Thyroid gland (tissue), 4 donors: ENCODE data around the gene CLPSL1. TPM values are rescaled to one million over a fixed set of nuclear protein-coding genes. Genes with fewer than 3 reads are reported as not detected.

Experiments used
- DNase-seq, 2 donors: peaks; one replicate each; pipeline ENCODE4 v3.0.0-alpha.2; 2019
- H3K27ac ChIP-seq, 3 donors: fragments of 200-600 bp; sonication (generic); 1 replicate in 2 of 3; 2 replicates in 1 of 3; pipeline ENCODE4 v1.5.1; 2016 to 2019; ENCODE audit warnings: mild to moderate bottlenecking in 1 of 3, moderate library complexity in 1 of 3
- H3K27me3 ChIP-seq: fragments of 200-600 bp; sonication (generic); one replicate; pipeline ENCODE4 v1.5.1; 2019
- H3K36me3 ChIP-seq, 2 donors: fragments of 200-600 bp; sonication (generic); one replicate each; pipeline ENCODE4 v1.5.1; 2016 to 2019
- H3K4me1 ChIP-seq, 2 donors: fragments of 200-600 bp; sonication (generic); one replicate each; pipeline ENCODE4 v1.5.1; 2017 to 2019
- H3K4me3 ChIP-seq, 3 donors: fragments of 200-600 bp; sonication (generic); replicated peaks in 1 of 3; 1 replicate in 2 of 3; 2 replicates in 1 of 3; pipeline ENCODE4 v1.5.1; 2016; ENCODE audit warnings: mild to moderate bottlenecking in 1 of 3
- H3K9me3 ChIP-seq: fragments of 200-600 bp; sonication (generic); one replicate; pipeline ENCODE4 v1.5.1; 2017
- CTCF ChIP-seq, 6 experiments: fragments of 200-600 bp in 3 of 6; fragments of 450-650 bp in 3 of 6; sonication (generic) in 3 of 6; IDR thresholded peaks; one replicate each; pipeline ENCODE4 v1.5.1; 2016 to 2019; ENCODE audit warnings: antibody characterized with exemption in 6 of 6, mild to moderate bottlenecking in 2 of 6, inconsistent platforms in 1 of 6, moderate library complexity in 1 of 6
- POLR2A ChIP-seq, 2 donors: fragments of 450-650 bp; IDR thresholded peaks; one replicate each; pipeline ENCODE4 v1.6.1; 2017; ENCODE audit warnings: antibody characterized with exemption in 2 of 2, mild to moderate bottlenecking in 2 of 2, moderate library complexity in 1 of 2
- WGBS, 2 donors: methylation state at CpG; one replicate each; pipeline ENCODE4 v1.1.5; 2017; 5-methylcytosine and 5-hydroxymethylcytosine counted together
- intact Hi-C: fragments of 100-400 bp; cut with DNase I; formaldehyde crosslinking; loops from one replicate; pipeline ENCODE4 v1.15.1; 2023
- total RNA-seq, 4 donors: library from RNA; depleted of rRNA; stranded (reverse); fragments of >200 nt; gene quantifications; one replicate each; pipeline ENCODE4 v1.2.3, GENCODE V29; 2016

Gene CLPSL1
- total RNA-seq, 4 donors from 2014 or later, result not detected

- Histone ChIP-seq H3K27me3 (no peaks in the 10 kb centered on the region), H3K4me1 (no peaks in the 10 kb centered on the region), H3K36me3 (no peaks in the 10 kb centered on the region), H3K4me3 (no peak overlapping the region), H3K9me3 (no peaks in the 10 kb centered on the region), H3K27ac (no peak overlapping the region)
- WGBS, 2 donors, result 48 to 50% methylated on average over 10 of the region's 10 CpGs
- TF ChIP-seq CTCF (IDR thresholded peaks at IDR 0.05) (peak in 2 of 6 experiments; percentile 16), POLR2A (IDR thresholded peaks at IDR 0.05) (no peak)
- intact Hi-C loops, result no loop called here
- no peak for DNase-seq
These were observed 23.2 kb upstream of the CLPSL1 start for GRCh38 chr6:35757456-35758123.

- H3K4me3 ChIP-seq, result no peak overlapping the region
- 67 to 77% methylated on average over 3 of the region's 3 CpGs for WGBS, 2 donors
- H3K27ac ChIP-seq, result no peak overlapping the region
- no peak for DNase-seq
- no peak for TF ChIP-seq CTCF (IDR thresholded peaks at IDR 0.05)
- no peak for TF ChIP-seq POLR2A (IDR thresholded peaks at IDR 0.05)
- intact Hi-C loops, result no loop called here
- no peaks in the 10 kb centered on the region for H3K27me3 ChIP-seq
- H3K36me3 ChIP-seq, result no peaks in the 10 kb centered on the region
- H3K9me3 ChIP-seq, result no peaks in the 10 kb centered on the region
- H3K4me1 ChIP-seq, result no peaks in the 10 kb centered on the region
These were observed 21.4 kb upstream of the CLPSL1 start for GRCh38 chr6:35759426-35759825.

- intact Hi-C loops, result no loop called here
- Histone ChIP-seq H3K4me1 (no peaks in the 10 kb centered on the region), H3K9me3 (no peaks in the 10 kb centered on the region), H3K36me3 (no peaks in the 10 kb centered on the region), H3K27me3 (peaks cover 4% of the 10 kb centered on the region), H3K4me3 (no peak overlapping the region), H3K27ac (no peak overlapping the region)
- TF ChIP-seq CTCF (IDR thresholded peaks at IDR 0.05) (no peak), POLR2A (IDR thresholded peaks at IDR 0.05) (no peak)
- no peak for DNase-seq
- 82 to 85% methylated on average over 23 of the region's 23 CpGs for WGBS, 2 donors
These were observed 15.1 kb upstream of the CLPSL1 start for GRCh38 chr6:35765739-35766138.

GRCh38 chr6:35769211-35769610, 11.6 kb upstream of the CLPSL1 start:
- Histone ChIP-seq H3K36me3 (no peaks in the 10 kb centered on the region), H3K4me1 (no peaks in the 10 kb centered on the region), H3K27ac (no peak overlapping the region), H3K9me3 (no peaks in the 10 kb centered on the region), H3K4me3 (no peak overlapping the region), H3K27me3 (peaks cover 4% of the 10 kb centered on the region)
- WGBS, 2 donors, result 85 to 90% methylated on average over 4 of the region's 4 CpGs
- TF ChIP-seq CTCF (IDR thresholded peaks at IDR 0.05) (no peak), POLR2A (IDR thresholded peaks at IDR 0.05) (no peak)
- intact Hi-C loops, result no loop called here
- no peak for DNase-seq

- Histone ChIP-seq H3K9me3 (no peaks in the 10 kb centered on the region), H3K27me3 (no peaks in the 10 kb centered on the region), H3K36me3 (no peaks in the 10 kb centered on the region), H3K27ac (no peak overlapping the region), H3K4me1 (peaks cover 2 to 3% of the 10 kb centered on the region in 2 donors), H3K4me3 (no peak overlapping the region)
- WGBS, 2 donors, result 57 to 75% methylated on average over 4 of the region's 5 CpGs
- intact Hi-C loops, result no loop called here
- no peak for TF ChIP-seq CTCF (IDR thresholded peaks at IDR 0.05)
- no peak for TF ChIP-seq POLR2A (IDR thresholded peaks at IDR 0.05)
- DNase-seq, result no peak
These were observed 9.5 kb upstream of the CLPSL1 start for GRCh38 chr6:35771343-35771627.
